HEK293 (cell line): Measurements from ENCODE around the gene RELB.

Experiments
- CTCF ChIA-PET: fragments of 350-600 bp; formaldehyde crosslinking; extraction: SDS; loops from one replicate; lab custom pipeline; 2021; ENCODE audit warnings: antibody characterized with exemption; lab: Yijun Ruan, JAX
- POLR2A ChIA-PET: fragments of 300-600 bp; formaldehyde crosslinking; extraction: SDS; loops from one replicate; lab custom pipeline; 2020; ENCODE audit warnings: antibody characterized with exemption, inconsistent platforms; lab: Yijun Ruan, JAX
- H3K27ac ChIP-seq: fragments of 200-500 bp; sonication (Bioruptor generic); 2 replicates; pipeline ENCODE4 v1.5.1; 2014; ENCODE audit warnings: low read depth, low read length, control low read depth, inconsistent platforms; ENCODE audit errors: extremely low read depth
- H3K36me3 ChIP-seq, 2 experiments: fragments of 200-500 bp in 1 of 2; sonication (Bioruptor generic) in 1 of 2; 1 replicate in 1 of 2; 2 replicates in 1 of 2; pipeline ENCODE4 v1.5.1; 2014 to 2017; ENCODE audit warnings: inconsistent platforms in 2 of 2, low read length in 2 of 2; ENCODE audit not compliant: control insufficient read depth in 2 of 2, insufficient read depth in 1 of 2
- H3K4me1 ChIP-seq: fragments of 200-500 bp; sonication (Bioruptor generic); 2 replicates; pipeline ENCODE4 v1.5.1; 2014; ENCODE audit warnings: mild to moderate bottlenecking, low read length, inconsistent platforms; ENCODE audit not compliant: control insufficient read depth, insufficient read depth
- H3K4me3 ChIP-seq: 2 replicates; pipeline ENCODE4 v1.5.1; 2011; ENCODE audit warnings: low read depth, mild to moderate bottlenecking, control low read depth, low read length, moderate library complexity
- H3K9me3 ChIP-seq: fragments of 200-500 bp; sonication (Bioruptor generic); 2 replicates; pipeline ENCODE4 v1.5.1; 2014; ENCODE audit warnings: low read depth, low read length, inconsistent platforms; ENCODE audit not compliant: control insufficient read depth, insufficient read depth
- GLIS1 ChIP-seq: fragments of 450-650 bp; formaldehyde crosslinking; IDR thresholded peaks from 2 replicates; pipeline ENCODE4 v1.5.1; 2016; ENCODE audit warnings: missing biosample characterization, missing genetic modification characterization
- GLIS2 ChIP-seq: fragments of 450-650 bp; formaldehyde crosslinking; IDR thresholded peaks from 2 replicates; pipeline ENCODE4 v1.5.1; 2016; ENCODE audit warnings: missing biosample characterization, missing genetic modification characterization
- IKZF3 ChIP-seq: fragments of 450-650 bp; IDR thresholded peaks from 2 replicates; pipeline ENCODE4 v1.5.0; 2018; ENCODE audit warnings: missing biosample characterization, mild to moderate bottlenecking, missing genetic modification characterization, moderate library complexity
- SCRT2 ChIP-seq: fragments of 450-650 bp; formaldehyde crosslinking; IDR thresholded peaks from 2 replicates; pipeline ENCODE4 v1.5.1; 2016; ENCODE audit warnings: missing biosample characterization, missing genetic modification characterization
- ZFHX2 ChIP-seq: fragments of 450-650 bp; formaldehyde crosslinking; conservative IDR thresholded peaks from 2 replicates; pipeline ENCODE4 v1.5.1; 2016; ENCODE audit warnings: missing biosample characterization, missing genetic modification characterization
- ZNF24 ChIP-seq: fragments of 450-650 bp; formaldehyde crosslinking; IDR thresholded peaks from 2 replicates; pipeline ENCODE4 v1.5.1; 2016; ENCODE audit warnings: missing biosample characterization, missing genetic modification characterization
- ZNF302 ChIP-seq: fragments of 450-650 bp; formaldehyde crosslinking; IDR thresholded peaks from 2 replicates; pipeline ENCODE4 v1.5.1; 2016; ENCODE audit warnings: missing biosample characterization, missing genetic modification characterization, low read depth
- ZNF324 ChIP-seq: fragments of 450-650 bp; formaldehyde crosslinking; IDR thresholded peaks from 2 replicates; pipeline ENCODE4 v1.5.1; 2016; ENCODE audit warnings: missing biosample characterization, missing genetic modification characterization
- ZNF335 ChIP-seq: fragments of 450-650 bp; formaldehyde crosslinking; conservative IDR thresholded peaks from 2 replicates; pipeline ENCODE4 v1.5.1; 2016; ENCODE audit warnings: missing biosample characterization, missing genetic modification characterization
- ZNF416 ChIP-seq: fragments of 450-650 bp; formaldehyde crosslinking; IDR thresholded peaks from 2 replicates; pipeline ENCODE4 v1.5.1; 2016; ENCODE audit warnings: missing biosample characterization, missing genetic modification characterization
- ZNF48 ChIP-seq: fragments of 450-650 bp; formaldehyde crosslinking; IDR thresholded peaks from 2 replicates; pipeline ENCODE4 v1.5.1; 2016; ENCODE audit warnings: missing biosample characterization, missing genetic modification characterization
- ZNF510 ChIP-seq: fragments of 450-650 bp; formaldehyde crosslinking; IDR thresholded peaks from 2 replicates; pipeline ENCODE4 v1.5.1; 2018; ENCODE audit warnings: mild to moderate bottlenecking, missing genetic modification characterization, missing biosample characterization; ENCODE audit not compliant: insufficient replicate concordance
- ZNF658 ChIP-seq: fragments of 450-650 bp; formaldehyde crosslinking; IDR thresholded peaks from 2 replicates; pipeline ENCODE4; 2016; ENCODE audit warnings: missing biosample characterization, missing genetic modification characterization
- ZSCAN4 ChIP-seq: fragments of 450-650 bp; formaldehyde crosslinking; IDR thresholded peaks from 2 replicates; pipeline ENCODE4 v1.5.1; 2017; ENCODE audit warnings: missing biosample characterization, missing genetic modification characterization
- TF ChIP-seq, protein P1 (sequence below): fragments of 450-650 bp; formaldehyde crosslinking; conservative IDR thresholded peaks from 2 replicates; pipeline ENCODE4 v1.5.1; 2016; ENCODE audit warnings: low read depth, missing biosample characterization, missing genetic modification characterization
- TF ChIP-seq, protein P2 (sequence below): fragments of 450-650 bp; formaldehyde crosslinking; IDR thresholded peaks from 2 replicates; pipeline ENCODE4 v1.5.1; 2016; ENCODE audit warnings: missing biosample characterization, missing genetic modification characterization
- TF ChIP-seq, protein P3 (sequence below): fragments of 450-650 bp; formaldehyde crosslinking; IDR thresholded peaks from 2 replicates; pipeline ENCODE4 v1.5.1; 2017; ENCODE audit warnings: missing biosample characterization, missing genetic modification characterization

Gene RELB

GRCh38 chr19:45038931-45039893 lies 37.9 kb downstream of the RELB start, which contains the start of gene CLASRP (continued):
- TF ChIP-seq, protein P1, sequence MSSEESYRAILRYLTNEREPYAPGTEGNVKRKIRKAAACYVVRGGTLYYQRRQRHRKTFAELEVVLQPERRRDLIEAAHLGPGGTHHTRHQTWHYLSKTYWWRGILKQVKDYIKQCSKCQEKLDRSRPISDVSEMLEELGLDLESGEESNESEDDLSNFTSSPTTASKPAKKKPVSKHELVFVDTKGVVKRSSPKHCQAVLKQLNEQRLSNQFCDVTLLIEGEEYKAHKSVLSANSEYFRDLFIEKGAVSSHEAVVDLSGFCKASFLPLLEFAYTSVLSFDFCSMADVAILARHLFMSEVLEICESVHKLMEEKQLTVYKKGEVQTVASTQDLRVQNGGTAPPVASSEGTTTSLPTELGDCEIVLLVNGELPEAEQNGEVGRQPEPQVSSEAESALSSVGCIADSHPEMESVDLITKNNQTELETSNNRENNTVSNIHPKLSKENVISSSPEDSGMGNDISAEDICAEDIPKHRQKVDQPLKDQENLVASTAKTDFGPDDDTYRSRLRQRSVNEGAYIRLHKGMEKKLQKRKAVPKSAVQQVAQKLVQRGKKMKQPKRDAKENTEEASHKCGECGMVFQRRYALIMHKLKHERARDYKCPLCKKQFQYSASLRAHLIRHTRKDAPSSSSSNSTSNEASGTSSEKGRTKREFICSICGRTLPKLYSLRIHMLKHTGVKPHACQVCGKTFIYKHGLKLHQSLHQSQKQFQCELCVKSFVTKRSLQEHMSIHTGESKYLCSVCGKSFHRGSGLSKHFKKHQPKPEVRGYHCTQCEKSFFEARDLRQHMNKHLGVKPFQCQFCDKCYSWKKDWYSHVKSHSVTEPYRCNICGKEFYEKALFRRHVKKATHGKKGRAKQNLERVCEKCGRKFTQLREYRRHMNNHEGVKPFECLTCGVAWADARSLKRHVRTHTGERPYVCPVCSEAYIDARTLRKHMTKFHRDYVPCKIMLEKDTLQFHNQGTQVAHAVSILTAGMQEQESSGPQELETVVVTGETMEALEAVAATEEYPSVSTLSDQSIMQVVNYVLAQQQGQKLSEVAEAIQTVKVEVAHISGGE (tag by site-specific recombination): peak; percentile 93
- TF ChIP-seq GLIS1 (tag by site-specific recombination): peak; percentile 53
- peak; percentile 66 for TF ChIP-seq ZFHX2 (tag by site-specific recombination)
- no peak for TF ChIP-seq ZNF510
- TF ChIP-seq IKZF3 (tag by site-specific recombination): peak; percentile 67; the same call in 1 of the 2 replicates

DNA sequence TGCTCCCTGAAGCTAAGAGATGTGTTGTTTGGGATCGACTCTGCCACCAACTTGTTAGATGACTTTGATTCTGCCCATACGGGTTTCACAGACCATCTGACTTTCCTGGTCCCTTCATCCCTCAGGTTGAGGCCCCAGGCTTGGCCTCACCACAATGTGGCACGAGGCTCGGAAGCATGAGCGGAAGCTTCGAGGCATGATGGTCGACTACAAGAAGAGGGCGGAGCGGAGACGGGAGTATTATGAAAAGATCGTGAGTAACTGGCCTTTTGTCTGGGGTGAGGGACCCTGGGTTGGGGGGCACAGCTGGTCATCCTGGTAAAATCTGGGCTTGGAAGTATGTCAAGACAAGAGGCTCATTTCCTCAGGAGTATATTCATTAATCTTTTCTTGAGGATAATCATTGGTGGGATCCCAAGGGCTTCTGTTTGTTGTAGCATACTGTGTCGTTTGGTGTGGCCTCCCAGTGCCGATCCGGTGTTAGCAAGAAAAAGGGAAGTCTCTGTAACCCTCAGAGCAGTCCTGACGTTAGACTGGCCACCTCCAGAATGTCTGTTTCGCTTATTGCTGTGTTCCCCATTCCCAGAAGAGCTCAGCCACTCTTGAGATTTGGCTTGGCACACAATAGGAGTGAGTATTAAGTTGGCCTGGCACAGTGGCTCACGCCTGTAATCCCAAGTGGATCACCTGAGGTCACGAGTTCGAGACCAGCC lies 39.0 kb downstream of the RELB start:
- TF ChIP-seq, protein P2, sequence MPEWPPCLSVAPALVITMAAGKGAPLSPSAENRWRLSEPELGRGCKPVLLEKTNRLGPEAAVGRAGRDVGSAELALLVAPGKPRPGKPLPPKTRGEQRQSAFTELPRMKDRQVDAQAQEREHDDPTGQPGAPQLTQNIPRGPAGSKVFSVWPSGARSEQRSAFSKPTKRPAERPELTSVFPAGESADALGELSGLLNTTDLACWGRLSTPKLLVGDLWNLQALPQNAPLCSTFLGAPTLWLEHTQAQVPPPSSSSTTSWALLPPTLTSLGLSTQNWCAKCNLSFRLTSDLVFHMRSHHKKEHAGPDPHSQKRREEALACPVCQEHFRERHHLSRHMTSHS (tag by site-specific recombination): no peak
- TF ChIP-seq ZSCAN4 (tag by site-specific recombination) (no peak), ZNF324 (tag by site-specific recombination) (no peak), ZNF302 (tag by site-specific recombination) (no peak), ZNF24 (no peak), ZNF658 (tag by site-specific recombination) (no peak), ZFHX2 (tag by site-specific recombination) (no peak), SCRT2 (no peak), ZNF416 (tag by site-specific recombination) (no peak), ZNF335 (no peak), GLIS2 (tag by site-specific recombination) (no peak), ZNF48 (tag by site-specific recombination) (no peak)
- TF ChIP-seq, protein P3, sequence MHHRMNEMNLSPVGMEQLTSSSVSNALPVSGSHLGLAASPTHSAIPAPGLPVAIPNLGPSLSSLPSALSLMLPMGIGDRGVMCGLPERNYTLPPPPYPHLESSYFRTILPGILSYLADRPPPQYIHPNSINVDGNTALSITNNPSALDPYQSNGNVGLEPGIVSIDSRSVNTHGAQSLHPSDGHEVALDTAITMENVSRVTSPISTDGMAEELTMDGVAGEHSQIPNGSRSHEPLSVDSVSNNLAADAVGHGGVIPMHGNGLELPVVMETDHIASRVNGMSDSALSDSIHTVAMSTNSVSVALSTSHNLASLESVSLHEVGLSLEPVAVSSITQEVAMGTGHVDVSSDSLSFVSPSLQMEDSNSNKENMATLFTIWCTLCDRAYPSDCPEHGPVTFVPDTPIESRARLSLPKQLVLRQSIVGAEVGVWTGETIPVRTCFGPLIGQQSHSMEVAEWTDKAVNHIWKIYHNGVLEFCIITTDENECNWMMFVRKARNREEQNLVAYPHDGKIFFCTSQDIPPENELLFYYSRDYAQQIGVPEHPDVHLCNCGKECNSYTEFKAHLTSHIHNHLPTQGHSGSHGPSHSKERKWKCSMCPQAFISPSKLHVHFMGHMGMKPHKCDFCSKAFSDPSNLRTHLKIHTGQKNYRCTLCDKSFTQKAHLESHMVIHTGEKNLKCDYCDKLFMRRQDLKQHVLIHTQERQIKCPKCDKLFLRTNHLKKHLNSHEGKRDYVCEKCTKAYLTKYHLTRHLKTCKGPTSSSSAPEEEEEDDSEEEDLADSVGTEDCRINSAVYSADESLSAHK (tag by site-specific recombination): no peak
- TF ChIP-seq, protein P1 (tag by site-specific recombination): no peak
- Histone ChIP-seq H3K4me3 (no peak overlapping the region; the same call in 1 of the 2 replicates), H3K9me3 (no peaks in the 10 kb centered on the region), H3K4me1 (peaks cover 7% of the 10 kb centered on the region), H3K36me3 (peaks cover 50 to 55% of the 10 kb centered on the region in 2 experiments), H3K27ac (no peak overlapping the region)
- CTCF ChIA-PET: interaction anchor here (0.6 to 9.8 kb wide), 6 partner anchors 21 to 299 kb away, joined by 3 to 65 read pairs (median 5); no protein-coding TSS in a partner anchor
- POLR2A ChIA-PET: interaction anchor here (0.6 to 2.6 kb wide), 12 partner anchors 7 to 628 kb away, joined by 3 to 35 read pairs (median 10); partner anchors contain the start of genes BLOC1S3, PPP1R37, RELB and TRAPPC6A
